GM18526 (cell line): Measurements from ENCODE around the gene ADCY9.

Source experiments
- POLR2A ChIP-seq: IDR thresholded peaks from 3 replicates; pipeline ENCODE4 v1.6.1; 2011; ENCODE audit not compliant: insufficient read length; ENCODE audit errors: extremely low read depth

The ADCY9 gene

DNA sequence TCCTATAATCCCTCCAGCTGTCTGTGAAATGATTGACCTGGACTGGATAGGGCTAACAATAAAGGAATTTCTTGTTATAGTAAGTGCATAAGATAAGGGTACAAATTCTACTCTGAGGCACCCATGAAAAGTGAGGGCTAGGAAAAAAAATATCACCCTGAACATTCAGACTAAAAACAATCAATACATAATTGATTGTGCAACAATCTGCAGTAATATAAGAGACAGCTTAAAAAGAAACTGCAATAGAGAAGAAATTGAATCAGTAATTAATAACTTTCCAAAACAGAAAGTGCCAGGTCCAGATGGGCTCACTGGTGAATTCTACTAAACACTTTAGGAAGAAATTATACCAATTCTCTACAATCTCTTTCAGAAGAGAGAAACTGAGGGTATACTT lies 191.5 kb downstream of the ADCY9 start:
- no peak for TF ChIP-seq POLR2A

DNA sequence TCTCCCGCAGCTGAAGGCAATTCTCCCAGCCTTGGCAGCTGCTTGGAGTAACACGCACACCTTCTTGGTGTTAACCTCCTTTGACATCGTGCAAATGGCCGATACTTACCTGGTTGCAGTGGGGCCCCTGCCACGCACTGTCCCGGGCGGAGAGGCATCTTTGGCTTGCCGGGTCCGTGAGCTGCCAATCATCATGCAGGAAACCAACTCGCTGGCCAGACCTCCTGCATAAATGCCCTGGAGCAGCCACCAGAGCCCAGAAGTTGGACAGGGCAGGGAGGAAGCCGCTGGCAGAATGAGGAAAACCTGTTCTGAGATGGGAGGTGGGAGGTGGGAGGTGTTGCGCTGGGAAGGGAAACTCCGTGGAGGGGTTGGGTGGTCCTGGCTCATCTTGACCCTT lies 194.0 kb downstream of the ADCY9 start:
- no peak for TF ChIP-seq POLR2A

DNA sequence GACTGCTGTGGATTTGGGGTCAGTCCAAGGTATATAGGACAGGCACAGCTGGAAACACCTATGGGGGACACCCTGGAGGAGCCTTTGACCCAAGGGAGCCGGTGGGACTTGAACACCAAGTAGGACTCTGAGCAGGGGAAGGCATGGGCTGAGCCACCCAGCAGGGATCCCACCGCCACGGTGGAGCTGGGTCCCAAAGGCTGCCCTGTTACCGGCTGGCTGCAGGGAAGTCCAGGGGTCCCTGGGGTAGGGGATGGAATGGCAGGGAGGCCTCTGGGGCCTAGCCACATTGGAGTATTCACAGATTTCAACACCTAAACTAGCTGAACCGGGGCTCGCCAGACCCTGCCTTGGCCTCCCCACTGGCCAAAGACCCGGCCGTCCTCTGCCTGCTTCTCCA lies 196.0 kb downstream of the ADCY9 start:
- no peak for TF ChIP-seq POLR2A

DNA sequence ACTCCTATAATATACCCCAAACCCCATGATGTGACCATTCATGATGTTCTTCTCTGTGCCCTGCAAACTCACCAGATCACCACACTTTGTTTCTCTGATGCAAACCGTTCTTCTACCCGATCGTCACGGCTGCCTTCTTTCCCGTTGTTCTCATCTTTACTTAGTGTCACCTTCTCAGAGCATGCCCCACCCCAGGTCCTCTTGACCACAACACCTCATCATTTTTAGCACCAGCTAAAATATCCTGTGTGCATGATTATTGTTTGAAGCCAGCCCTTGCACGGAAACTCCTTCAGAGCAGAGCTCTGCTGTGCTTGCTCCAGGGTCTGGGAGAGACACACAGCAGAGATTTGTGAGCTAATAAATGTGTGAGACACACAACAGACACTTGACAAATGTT lies 196.8 kb downstream of the ADCY9 start:
- TF ChIP-seq POLR2A = no peak

DNA sequence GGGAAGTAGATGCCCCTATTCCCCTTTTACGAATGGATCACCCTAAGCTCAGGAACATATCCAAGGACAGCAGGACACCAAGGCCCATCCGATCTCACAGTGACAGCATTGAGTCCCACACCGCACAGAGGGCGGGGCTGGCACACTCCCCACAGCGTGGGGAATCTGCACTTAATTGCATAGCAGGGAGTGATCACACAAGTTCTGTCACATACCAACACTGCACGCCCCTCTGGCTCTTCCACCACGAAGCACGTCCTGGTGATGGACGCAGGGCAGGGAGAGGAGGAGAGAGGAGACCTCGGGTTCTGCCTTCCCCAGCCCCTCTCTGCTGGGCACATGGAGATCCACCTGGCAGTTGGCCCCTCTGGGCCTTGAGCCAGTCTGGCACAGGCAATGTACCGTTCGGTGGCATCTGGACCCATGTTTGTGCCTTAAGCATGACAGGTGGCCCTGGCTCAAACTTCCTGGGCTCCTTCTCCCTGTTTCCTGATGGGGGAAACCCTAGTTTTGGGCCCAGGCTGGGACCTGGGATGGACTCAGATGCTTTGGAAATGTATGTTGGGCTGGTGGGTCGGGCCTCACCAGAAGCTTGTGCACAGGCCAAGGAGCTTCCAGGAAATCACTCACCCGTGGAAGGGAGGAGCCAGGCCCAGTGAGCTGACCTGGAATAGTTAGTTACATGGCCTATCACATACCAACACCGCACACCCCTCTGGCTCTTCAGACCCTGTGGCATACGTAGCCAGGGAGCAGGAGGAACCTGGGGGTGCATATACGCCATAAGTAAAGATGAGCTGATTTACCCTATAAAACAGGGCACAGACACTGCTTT lies 200.6 kb downstream of the ADCY9 start:
- no peak for TF ChIP-seq POLR2A

DNA sequence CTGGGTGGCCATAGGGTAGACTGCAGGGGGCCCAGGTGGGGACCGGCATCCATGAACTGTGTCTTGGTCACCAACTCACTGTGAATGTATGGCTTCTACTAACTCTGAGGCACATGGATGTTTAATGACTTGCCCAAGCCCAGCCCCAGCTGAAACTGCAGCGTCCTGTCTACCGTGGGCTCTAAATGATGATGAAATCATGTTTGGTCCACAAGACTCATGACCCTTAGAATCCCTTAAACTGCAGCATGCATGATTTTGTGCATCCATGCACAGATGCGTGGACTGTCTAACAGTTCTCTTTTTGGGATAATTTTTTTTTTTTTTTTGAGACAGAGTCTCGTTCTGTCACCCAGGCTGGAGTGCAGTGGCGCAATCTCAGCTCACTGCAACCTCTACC lies 203.3 kb downstream of the ADCY9 start:
- no peak for TF ChIP-seq POLR2A
